Spleen (tissue), 7 donors: ENCODE measurements around the gene PIAS1.

Source experiments
- POLR2A ChIP-seq, 3 donors: fragments of 450-650 bp; IDR thresholded peaks; one replicate each; pipeline ENCODE4 v1.5.1; 2017; ENCODE audit warnings: antibody characterized with exemption in 3 of 3, mild to moderate bottlenecking in 1 of 3
- POLR2AphosphoS5 ChIP-seq, 3 donors: sonication (generic); formaldehyde crosslinking; IDR thresholded peaks; one replicate each; pipeline ENCODE4 v1.5.1; 2017; ENCODE audit warnings: antibody characterized with exemption in 3 of 3
- TF ChIP-seq, protein P1 (sequence below), 11 experiments: fragments of 200-600 bp in 7 of 11; fragments of 450-650 bp in 4 of 11; sonication (generic) in 4 of 11; IDR thresholded peaks in 8 of 11; conservative IDR thresholded peaks in 3 of 11; 1 replicate in 7 of 11; 2 replicates in 4 of 11; pipeline versions ENCODE4 v1.4.0 to v1.8.0; 2016 to 2021; ENCODE audit warnings: antibody characterized with exemption in 11 of 11, inconsistent platforms in 4 of 11, mild to moderate bottlenecking in 1 of 11
- donor health status: DM: no; HTN: no; CAD: no; lungs with moderate emphysema.
- donor health status: DM: no; HTN: no; CAD: no.
- donor health status: DM: no; HTN: no; CAD: no.

DNA sequence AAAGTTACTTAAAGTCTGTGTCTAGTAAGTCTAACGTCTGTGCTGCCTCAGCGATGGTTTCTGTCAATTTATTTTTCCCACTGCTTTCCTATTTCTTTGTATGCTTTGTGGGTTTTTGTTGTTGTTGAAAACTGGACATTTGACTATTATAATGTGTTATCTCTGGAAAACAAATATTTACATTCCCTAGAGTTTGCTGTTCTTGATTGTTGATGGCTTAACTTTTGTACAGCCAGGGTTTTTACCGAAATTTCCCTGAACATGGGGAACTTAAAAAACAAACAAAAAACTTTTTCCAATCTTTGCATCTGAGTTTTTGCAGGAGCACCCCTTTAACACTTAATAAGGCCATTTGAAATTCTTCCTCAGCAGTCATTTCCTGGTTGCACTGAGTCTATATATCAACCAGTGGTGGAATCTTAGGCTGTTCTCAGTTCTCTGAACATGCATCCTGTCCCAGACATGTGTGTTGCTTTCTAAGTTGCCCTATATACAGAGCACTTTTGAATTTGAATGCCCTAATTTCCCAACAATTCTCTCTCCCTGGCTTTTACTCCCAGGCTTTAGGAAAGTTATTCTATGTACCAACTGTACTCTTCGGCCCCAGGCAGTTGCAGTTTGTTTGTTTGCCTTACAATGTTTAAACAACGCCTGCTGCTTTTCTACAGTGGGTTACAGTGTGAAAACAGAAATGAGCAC is 11.8 kb upstream of the PIAS1 start:
- TF ChIP-seq, protein P1, sequence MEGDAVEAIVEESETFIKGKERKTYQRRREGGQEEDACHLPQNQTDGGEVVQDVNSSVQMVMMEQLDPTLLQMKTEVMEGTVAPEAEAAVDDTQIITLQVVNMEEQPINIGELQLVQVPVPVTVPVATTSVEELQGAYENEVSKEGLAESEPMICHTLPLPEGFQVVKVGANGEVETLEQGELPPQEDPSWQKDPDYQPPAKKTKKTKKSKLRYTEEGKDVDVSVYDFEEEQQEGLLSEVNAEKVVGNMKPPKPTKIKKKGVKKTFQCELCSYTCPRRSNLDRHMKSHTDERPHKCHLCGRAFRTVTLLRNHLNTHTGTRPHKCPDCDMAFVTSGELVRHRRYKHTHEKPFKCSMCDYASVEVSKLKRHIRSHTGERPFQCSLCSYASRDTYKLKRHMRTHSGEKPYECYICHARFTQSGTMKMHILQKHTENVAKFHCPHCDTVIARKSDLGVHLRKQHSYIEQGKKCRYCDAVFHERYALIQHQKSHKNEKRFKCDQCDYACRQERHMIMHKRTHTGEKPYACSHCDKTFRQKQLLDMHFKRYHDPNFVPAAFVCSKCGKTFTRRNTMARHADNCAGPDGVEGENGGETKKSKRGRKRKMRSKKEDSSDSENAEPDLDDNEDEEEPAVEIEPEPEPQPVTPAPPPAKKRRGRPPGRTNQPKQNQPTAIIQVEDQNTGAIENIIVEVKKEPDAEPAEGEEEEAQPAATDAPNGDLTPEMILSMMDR (IDR thresholded peaks at IDR 0.05 in 8 of 11, conservative IDR thresholded peaks at IDR 0.05 in 3 of 11): no peak
- TF ChIP-seq POLR2A (IDR thresholded peaks at IDR 0.05) (no peak), POLR2AphosphoS5 (IDR thresholded peaks at IDR 0.05) (no peak)
